NCI-H774 (cell line): ENCODE data around the gene MAF.

Experiments used
- DNase-seq: peaks from one replicate; lab custom pipeline; 2025; lab: John Stamatoyannopoulos, UW

Gene MAF

DNA sequence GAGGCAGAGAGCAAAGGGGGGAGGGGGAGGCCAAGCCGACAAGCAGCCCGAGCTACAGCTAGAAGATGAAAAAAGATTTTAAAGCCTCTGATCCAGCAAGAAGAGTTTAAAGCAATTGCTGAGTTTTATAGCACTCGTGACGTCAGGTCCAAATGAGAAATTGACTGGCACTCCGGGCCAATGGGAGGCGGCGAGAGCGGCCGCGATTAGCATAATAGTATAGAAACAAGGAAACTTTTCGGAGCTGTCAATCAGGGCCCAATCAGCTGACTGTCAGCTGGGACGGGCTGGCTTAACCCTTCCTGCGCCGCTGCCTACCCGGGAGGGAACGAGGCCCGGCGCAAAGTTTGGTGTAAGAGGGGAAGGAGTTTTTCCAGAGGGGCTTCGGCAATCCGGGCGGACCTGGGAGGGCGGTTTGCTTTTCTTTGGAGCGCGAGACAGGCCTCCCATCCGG, at the start of gene MAF:
TSS of gene MAF (minus strand) at position 100 of the 454 bp plus-strand sequence. CDS start 835 bp downstream, outside the sequence.
- peak; percentile 37 for DNase-seq

DNA sequence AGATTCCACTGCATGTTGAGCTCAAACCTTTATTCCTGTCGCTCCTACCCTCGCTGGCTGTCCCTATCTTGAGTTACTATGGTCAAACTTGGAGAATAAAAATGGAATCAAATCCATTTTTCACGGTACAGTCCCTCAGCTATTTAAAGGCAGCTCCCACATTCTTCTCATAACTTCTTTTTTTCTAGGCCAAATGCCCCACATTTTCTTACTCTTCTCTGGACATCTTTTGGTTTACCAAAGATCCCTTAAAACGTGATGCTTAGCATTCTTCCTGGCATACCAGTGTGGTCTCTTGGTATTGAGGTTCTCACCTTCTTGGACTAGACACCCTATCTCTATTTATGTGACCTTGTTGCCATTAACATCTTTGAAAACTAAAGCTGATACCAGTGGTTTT, 48.3 kb upstream of the MAF start:
- no peak for DNase-seq

DNA sequence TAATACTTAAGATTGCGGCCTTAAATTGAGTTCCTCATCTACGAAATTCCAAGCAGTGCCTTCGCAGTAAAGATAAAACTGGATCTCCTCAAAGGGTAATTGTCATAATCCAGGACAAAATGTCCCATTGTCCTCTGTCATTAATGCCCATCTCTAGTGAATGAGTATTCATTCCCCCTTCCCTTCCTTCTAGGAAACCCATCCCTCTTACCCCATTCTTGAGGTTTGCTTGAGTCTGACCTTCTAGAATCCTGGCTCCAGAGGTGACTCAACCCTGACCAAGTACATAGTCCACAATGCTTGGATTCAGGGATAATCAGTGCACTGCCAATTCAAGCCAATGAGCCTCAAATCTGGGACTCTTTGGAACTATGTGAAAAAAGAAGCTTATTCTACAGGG, 47.0 kb upstream of the MAF start:
- no peak for DNase-seq

DNA sequence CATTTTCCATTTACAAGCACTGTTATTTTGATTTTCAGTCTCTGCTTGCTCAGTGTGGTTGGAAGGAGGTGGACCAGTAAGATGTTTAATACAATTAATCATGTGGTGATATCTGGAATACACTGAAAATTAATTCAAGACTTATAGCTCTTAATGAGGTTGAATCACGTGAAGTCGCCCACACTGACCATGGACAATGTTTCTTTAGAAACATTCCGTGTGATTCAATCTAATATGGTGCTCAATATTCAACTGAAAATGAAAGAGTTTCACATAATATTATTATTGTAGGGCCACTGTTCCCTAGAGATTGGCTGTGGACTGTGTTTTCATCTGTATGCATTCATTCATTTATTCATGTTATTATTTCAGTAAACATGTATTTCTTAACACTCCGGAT, 45.2 kb upstream of the MAF start:
- DNase-seq, result no peak

DNA sequence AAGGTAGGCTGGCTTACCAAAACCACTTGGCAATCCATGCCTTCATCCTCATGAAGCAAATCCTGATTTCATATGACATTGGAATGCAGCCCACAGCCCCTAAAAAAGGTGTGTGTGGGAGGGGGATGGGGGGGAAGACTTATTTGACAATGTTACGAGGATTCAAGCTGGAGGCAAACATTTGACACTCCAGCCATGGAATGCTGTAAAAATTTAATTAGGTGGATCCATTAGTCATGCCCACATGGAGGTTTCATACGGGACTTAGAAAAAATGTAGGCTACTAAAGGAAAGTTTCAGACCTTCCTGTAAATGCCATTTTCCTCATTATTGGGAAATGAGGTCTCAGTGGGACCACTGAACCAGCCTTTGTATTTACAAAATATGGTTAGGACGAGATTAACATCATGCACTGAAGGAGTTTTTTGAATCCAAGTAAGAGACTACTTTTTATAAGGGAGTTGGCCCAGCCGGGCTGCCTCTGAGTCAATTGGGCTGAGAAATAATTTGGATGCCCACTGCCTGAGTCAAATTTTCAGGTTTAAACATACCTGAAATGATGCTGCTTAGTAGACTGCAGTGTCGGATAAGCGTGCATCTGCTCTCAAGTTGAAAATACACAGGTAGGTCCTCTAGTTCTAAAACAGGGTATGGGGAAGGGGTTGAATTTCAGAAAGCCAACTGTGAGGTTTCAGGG, 44.6 kb upstream of the MAF start:
- no peak for DNase-seq

DNA sequence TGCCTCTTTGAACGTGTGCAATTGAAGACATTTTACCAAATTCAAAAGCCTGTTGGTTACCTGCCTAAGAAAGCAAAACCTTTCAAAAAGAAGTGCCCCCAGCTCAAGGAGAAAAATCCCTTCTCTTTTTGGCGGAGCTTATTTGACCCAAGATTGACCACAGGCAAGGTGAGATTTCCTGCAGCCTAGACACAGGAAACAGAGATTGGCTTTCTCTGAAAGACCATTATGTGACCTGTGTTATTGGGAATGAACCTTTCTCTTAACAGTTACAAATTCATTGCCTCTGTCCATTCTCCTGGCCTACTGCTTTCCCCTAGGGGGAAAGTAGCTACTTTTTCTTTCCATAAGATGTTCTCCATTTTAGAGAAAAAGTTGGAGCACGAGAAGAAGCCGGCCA, 42.1 kb upstream of the MAF start:
- DNase-seq, result no peak

DNA sequence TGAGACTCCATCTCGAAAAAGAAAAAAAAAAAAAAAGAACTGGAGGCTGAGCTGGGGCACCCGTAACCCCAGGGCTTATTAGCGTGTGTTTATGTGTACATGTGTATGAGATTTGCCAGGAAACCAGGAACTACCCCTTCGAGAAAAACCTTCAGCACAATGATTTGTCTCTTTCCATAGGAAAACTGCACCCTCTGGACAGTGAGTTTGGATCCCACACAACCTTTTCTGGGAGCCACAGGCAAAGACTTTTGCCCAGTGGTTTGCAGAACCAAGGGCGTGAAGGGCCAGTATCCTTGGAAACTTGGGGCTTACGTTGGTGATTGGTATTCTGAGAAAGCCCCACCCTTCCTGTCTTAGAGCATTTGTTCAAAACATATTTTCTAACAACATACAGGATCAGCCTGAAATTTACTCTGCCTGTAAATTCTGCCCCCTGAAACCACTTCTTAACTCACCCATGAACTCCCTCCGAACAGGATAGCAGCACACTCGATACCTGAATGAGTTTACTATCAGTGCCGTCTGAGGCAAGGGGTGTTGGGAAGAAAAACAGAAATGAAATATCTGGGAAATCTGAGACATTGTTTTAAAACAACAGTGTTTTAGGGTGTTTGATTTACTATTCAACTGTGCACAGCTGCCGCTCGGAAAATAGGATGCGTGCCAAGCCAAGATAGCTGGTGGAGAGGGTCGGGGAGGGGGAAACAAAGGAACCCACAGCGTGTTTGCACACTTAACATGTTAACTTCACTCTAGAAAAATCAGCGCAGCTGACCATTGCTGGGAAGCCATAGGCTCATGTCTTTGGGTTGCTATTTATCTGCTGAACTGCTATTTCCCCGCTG, 40.2 kb upstream of the MAF start:
- no peak for DNase-seq

DNA sequence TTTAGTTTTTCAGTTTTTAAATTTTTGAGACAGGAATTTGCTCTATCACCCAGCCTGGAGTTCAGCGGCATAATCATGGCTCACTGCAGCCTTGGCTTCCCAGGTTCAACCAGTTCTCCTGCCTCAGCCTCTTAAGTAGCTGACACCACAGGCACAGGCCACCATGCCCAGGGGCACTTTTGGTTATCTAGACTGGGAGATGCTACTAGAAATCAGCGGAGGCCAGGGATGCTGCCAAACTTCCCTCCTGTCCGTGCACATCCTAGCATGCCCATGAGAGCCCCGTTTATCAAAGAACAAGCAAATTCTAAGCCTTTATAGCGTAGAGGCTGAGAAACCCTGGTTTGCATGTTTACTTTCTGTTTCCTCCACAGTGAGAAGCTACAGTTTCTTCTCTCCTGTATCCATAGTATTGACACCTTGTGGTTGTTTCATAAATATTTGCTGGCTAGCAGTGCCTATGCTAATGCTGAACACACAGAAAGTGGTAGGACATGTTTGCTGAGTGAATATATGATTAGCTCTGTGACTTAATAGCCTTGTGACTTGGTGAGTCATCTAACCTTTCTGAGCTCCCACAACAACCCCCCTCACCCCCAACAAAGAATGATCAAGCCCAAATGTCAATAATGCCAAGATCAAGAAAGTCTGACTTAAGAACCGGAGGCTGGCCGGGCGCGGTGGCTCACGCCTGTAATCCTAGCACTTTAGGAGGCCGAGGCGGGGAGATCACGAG, 39.2 kb upstream of the MAF start:
- no peak for DNase-seq

DNA sequence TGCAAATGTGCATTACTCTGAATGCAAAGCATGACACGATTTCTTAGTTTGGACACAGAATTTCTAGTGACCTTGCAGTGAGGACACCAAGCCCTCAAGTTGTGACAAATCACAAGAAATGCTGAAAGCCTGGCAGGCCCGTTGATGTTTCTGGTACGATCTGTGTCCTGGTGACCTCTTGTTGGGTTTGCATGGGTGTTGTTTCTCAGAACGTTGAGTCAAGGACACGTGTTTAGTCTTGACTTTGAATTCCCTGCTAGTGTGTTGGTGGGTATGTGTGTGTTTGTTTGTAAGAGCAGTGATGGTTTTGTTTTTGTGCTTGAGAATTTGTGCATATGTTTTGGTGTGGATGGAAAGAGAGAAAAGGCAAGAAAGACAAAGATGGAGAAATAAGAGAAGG, 37.8 kb upstream of the MAF start:
- DNase-seq, result no peak

DNA sequence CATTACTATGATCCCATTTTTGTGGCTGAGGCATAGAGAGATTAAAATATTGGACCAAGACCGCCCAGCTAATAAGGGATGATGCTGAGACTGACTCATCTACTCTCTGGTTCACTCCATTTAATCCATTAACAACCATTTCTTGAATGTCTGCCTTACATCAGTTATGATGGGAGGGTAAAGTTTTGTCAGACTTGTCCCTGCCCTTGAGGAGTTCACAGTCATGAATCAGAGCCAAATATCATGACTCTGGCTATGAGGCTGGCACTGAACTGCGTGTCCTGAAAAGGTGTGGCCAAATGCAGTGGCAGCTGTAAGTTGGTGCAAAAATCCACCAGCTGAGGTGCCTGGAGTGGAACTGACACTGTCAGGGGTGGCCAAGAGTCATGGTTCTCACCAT, 35.0 kb upstream of the MAF start:
- DNase-seq, result no peak

DNA sequence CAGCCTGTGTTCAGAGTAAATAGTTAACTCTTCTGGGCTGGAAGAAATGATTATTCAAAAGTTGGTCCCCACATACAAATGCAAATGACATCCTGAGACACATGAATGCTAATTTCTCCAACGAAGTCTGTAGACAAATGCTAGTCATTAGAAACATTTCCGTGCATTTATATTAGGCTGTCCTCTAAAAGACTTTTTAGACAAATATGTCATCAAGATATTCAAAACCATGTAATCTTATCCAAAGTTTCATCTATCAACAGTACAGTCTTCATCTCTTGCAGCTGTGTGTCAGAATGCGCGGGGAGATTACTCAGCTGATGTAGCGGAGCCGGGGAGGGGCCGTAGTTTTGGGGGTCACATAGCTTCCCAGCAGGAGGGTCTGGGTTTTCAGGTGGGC, 33.8 kb upstream of the MAF start:
- no peak for DNase-seq

DNA sequence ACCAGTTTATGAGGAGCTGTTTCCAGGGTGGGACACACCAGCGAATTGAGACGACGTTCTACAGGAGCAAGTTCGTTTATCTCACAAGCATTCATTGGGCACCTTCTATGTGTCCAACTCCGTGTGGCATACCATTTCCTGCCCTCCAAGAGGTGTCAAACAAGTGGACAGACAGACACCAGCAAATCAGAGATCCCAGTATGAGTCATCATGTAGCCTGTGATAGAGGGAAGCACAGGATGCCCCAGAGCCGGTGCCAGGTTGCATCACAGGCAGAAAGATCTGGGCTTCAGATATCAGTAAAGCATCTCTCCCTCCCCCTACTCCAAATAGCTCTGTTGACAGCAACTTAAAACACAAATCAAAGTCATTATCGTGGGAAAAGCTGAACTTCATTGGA, 31.8 kb upstream of the MAF start:
- no peak for DNase-seq

DNA sequence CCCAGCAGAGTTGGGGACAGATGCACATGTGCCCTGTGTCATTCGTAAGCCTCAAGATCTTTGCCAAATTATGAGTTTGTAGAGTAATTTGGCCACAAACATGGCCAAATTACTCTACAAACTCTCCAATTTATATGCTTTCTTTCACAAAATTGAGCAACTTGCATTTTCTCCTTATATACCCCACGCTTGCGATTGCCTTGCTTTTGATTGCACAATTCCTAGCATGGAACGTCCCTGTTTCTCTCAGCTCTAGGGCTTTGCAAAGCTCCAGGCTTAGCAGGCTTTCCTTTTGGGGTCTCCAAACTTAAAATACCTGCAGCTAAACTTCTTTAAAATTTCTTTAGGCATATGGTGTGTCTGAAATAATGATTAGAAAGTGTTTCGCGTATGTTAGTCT, 28.5 kb upstream of the MAF start:
- no peak for DNase-seq

DNA sequence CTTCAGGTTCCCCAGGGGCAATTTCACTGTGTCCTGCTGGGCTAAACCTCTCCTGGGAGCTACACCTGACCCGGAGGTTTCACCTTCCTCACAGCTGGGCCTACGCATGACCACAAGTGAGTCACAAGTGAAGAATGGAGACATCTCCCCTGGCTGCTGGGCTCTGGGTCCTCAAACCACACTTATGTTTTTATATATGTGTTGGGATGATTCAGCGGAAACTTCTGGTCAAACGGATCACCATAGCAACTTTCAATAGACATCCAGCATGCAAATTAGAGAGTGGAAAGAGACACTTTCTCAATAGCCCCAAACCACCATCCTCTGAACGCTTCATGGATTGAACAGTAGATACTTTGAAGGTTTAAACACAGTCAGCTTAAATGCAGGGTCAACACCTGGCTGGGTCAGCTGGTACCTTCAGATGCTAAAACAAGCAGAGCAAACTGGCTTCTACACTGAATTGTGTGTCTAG, 28.0 kb upstream of the MAF start:
- no peak for DNase-seq

DNA sequence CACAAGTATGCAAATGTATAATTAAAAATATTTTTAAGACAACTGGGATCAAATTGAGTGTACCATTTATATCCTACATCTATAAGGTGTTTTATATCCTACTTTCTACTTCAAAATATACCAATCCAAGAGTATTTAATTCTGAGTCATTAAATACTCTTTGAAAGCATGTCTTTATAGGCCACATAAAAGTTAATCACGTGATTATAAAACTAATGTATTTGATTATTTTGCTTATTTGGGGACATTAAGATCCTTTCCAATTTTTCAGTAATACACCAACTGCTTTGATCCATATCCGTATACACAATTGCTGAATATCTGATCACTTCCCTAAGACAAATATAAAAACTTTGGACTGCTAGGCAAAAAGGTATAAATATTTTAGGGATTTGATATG, 26.6 kb upstream of the MAF start:
- no peak for DNase-seq

DNA sequence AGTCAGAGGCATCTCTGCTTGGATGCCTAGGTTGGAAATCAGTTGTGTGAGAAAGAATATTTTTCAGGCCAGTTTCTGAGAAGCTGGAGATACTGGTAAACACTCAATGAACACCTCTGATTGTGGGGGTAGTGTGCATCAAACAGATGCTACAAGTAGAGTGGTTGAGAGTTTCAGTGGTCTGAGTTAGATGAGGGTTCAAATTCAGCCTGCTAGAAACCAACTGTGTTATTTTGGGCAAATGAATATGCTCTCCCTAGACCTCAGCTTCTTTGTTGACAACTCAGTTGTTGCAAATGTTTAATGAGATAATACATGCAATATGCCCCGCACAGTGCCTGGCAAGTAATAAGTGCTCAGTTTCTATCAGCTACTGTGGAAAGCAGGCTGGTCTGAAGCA, 25.2 kb upstream of the MAF start:
- DNase-seq, result no peak

DNA sequence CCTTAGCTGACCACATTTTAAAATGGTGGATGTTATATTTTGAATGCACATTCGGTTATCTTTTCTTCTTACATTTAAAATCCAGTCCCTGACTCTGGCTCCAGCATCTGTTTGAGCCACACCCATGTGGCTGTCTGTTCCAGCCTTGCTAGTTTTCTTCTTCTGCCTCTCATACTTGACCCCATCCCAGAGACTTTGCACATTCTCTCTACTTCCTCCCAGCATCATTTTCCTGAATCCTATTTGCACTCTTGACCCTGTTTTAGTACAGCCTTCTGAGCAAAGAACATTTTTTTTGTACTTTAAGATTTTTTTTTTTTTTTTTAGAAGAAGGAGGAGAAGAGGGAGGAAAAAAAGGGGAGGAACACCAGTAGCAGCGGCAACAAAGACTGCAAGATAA, 23.3 kb upstream of the MAF start:
- no peak for DNase-seq

DNA sequence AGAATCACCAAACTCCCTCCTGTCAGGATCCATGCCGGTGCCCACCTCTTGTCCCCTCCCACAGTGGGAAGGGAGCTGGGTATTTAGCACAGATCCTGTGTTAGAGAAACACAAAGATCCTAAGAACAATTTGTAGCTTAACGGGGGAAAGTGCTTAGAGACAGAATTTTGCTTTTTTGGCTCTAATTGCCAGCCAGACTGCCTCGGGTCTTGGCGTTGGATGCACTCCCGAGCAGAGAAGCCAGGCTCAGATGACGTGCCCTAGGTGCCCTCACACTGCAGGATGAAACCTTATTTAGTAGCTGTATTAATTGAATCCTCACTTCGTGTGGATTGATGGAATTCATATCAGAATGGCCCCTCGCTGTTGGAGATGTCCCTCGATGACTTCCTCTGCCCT, 22.5 kb upstream of the MAF start:
- no peak for DNase-seq

DNA sequence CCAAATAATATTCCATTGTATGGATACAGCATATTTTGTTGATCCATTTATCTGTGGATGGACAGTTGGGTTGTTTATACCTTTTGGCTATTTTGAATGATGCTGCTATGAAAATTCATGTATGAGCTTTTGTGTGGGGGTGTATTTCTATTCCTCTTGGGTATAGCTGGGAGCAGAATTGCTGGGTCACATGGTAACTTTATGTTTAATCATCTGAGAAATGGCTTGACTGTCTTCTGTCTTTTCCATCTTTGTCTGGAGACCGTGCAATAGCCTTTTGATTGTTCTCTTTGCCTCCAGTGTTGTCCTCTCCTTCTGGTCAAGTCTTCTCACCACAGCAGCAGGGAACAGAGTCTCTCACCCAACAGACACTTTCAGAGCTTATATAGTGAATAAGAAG, 20.5 kb upstream of the MAF start:
- DNase-seq, result no peak

DNA sequence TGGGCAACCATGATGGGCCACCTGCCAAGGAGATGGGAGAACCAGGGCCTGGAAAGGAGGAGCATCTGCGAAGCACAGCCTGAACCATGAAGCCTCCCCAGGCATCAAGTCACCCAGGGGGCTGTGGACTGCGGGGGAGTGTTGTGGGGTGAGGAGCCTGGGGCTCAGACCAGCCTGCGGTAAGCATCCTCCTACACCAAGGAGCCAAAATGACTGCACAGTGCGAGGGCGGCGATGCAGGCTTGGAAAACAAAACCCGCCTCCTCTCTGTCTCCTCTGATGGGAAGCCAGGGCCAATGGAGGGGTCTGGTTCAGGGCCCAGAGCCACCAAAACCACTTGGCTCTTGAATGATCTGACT, 18.1 kb upstream of the MAF start:
- no peak for DNase-seq

DNA sequence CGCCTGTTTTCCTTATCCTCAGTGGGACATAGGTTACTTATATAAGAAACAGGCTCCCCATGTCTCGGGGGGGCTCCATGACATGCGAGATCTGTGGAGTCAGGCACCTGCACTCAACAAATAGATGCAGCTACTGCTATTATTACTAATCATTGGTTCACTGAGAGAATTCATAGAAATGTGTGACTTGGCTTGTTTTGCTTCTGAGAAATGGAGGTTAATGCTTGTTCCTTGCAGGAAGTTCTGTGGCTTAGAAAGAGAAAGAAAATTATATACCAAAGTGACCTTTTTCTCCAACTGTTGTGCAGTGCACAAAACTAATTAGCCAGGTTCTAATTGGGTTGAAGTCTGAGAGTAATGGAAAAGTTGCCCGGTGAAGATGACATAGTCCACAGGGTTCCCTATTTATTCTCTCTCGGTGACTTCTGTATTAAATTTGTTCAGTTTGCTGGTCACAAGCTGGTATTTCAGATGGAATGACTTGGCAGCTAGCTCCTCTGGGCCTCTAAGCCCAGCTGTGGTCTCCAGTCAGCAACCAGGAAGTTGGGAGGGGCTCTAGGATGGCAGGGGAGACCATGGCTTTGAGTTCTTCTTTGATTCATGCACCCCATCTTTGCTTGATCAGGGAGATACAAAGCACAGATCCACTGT, 17.6 kb upstream of the MAF start:
- DNase-seq, result no peak

DNA sequence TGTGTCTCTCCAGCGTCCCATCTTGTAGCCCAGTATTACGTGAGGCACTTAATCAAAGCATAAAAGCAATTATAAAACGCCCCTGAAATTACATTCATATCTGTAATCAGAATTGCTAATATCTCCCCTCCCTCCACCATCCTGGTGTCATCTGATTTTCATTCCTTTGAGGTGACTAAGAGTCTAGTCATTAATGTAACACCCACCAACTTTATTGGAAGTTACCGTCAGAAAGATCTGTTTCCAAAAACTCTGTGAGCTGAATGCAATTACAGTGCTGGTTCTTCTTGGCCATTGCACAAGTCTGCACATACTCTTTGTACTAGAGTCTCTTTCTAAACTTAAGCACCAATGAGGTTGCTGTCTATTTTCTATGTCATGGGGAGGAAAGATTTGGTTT, 12.5 kb upstream of the MAF start:
- no peak for DNase-seq
